HG03457 (cell line): Measurements from ENCODE around the gene NAPA.
A peak's percentile ranks its signal among the peaks of the same experiment; 100 is the strongest.

Source experiments
- ATAC-seq: cut with Tn5 transposase; IDR thresholded peaks from one replicate; pipeline ENCODE4 v1.9.1; 2021; ENCODE audit warnings: moderate number of reproducible peaks; ENCODE audit not compliant: unreplicated experiment

Gene NAPA

GRCh38 chr19:47523473-47523872 lies 8.6 kb upstream of the NAPA start:
- no peak for ATAC-seq

GRCh38 chr19:47521473-47522180 lies 6.8 kb upstream of the NAPA start:
- no peak for ATAC-seq

GRCh38 chr19:47520839-47521238 lies 6.0 kb upstream of the NAPA start:
- no peak for ATAC-seq

GRCh38 chr19:47520343-47520806 lies 5.5 kb upstream of the NAPA start:
- ATAC-seq, result no peak

- no peak for ATAC-seq
Observed at GRCh38 chr19:47518854-47519253, 4.0 kb upstream of the NAPA start.

- peak; percentile 25 for ATAC-seq
Observed at GRCh38 chr19:47518139-47518538, 3.3 kb upstream of the NAPA start.

GRCh38 chr19:47514151-47514868 lies 553 bp downstream of the NAPA start:
- no peak for ATAC-seq

- no peak for ATAC-seq
Observed at GRCh38 chr19:47512948-47513319, 1.9 kb downstream of the NAPA start.

- ATAC-seq, result no peak
Observed at GRCh38 chr19:47512183-47512947, 2.5 kb downstream of the NAPA start.

- no peak for ATAC-seq
Observed at GRCh38 chr19:47511681-47512080, 3.2 kb downstream of the NAPA start.

GRCh38 chr19:47511128-47511517 lies 3.7 kb downstream of the NAPA start:
- ATAC-seq, result no peak

- no peak for ATAC-seq
Observed at GRCh38 chr19:47510516-47511127, 4.2 kb downstream of the NAPA start.

GRCh38 chr19:47509973-47510372 lies 4.9 kb downstream of the NAPA start:
- ATAC-seq, result no peak

GRCh38 chr19:47509170-47509847 lies 5.6 kb downstream of the NAPA start:
- no peak for ATAC-seq

GRCh38 chr19:47508721-47509120 lies 6.1 kb downstream of the NAPA start:
- no peak for ATAC-seq

- ATAC-seq, result no peak
Observed at GRCh38 chr19:47507924-47508553, 6.8 kb downstream of the NAPA start.

- no peak for ATAC-seq
Observed at GRCh38 chr19:47507012-47507411, 7.9 kb downstream of the NAPA start.

- no peak for ATAC-seq
Observed at GRCh38 chr19:47506459-47506858, 8.4 kb downstream of the NAPA start.

- no peak for ATAC-seq
Observed at GRCh38 chr19:47505506-47505905, 9.4 kb downstream of the NAPA start.

- ATAC-seq, result no peak
Observed at GRCh38 chr19:47503826-47504150, 11.1 kb downstream of the NAPA start.
